ENCODE data around the gene ELK1.

GRCh38 chrX:47643926-47644325, 6.4 kb downstream of the ELK1 start:
- TF ChIP-seq REST (IDR thresholded peaks at IDR 0.05; ENCODE audit: low read depth) (no peak), YY1 (IDR thresholded peaks at IDR 0.05; ENCODE audit: low read depth) (no peak), RAD21 (IDR thresholded peaks at IDR 0.05; ENCODE audit: low read depth) (no peak), EP300 (IDR thresholded peaks at IDR 0.05; ENCODE audit: borderline replicate concordance) (no peak), TAF1 (IDR thresholded peaks at IDR 0.05; ENCODE audit: low read depth) (no peak), CEBPB (IDR thresholded peaks at IDR 0.05) (no peak), TCF12 (IDR thresholded peaks at IDR 0.05; ENCODE audit: low read depth) (no peak), NFIC (IDR thresholded peaks at IDR 0.05) (no peak), FOXM1 (IDR thresholded peaks at IDR 0.05; ENCODE audit: borderline replicate concordance, low read depth) (no peak), CREB1 (IDR thresholded peaks at IDR 0.05; ENCODE audit: low read depth) (no peak)
- TF ChIP-seq, protein P1, sequence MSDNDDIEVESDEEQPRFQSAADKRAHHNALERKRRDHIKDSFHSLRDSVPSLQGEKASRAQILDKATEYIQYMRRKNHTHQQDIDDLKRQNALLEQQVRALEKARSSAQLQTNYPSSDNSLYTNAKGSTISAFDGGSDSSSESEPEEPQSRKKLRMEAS (IDR thresholded peaks at IDR 0.05): no peak
